Fibroblast of skin of left quadriceps (primary cell): Measurements from ENCODE around the gene DLG2.

ENCODE experiments used
- DNase-seq, 2 experiments: peaks; one replicate each; pipeline ENCODE4 v3.0.0-alpha.2; 2013; ENCODE audit warnings: low read depth in 2 of 2

DLG2 gene

DNA sequence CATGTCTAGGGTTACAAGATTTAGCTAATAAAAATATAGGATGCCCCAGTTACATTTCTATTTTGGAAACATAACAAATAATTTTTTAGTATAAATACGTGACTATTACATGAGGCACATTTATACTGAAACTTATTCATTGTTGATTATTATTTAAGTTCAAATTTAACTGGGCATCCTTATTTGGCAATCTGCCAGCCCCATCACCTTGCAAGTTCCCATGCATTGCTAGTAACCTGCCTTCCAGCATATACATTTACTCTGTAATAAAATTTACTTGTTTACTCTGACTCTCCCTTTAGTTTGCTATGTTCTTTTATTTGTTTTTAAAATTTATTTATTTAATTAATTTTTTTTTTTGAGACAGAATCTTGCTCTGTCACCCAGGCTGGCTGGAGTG lies 1686.1 kb downstream of the DLG2 start:
- no peak for DNase-seq

DNA sequence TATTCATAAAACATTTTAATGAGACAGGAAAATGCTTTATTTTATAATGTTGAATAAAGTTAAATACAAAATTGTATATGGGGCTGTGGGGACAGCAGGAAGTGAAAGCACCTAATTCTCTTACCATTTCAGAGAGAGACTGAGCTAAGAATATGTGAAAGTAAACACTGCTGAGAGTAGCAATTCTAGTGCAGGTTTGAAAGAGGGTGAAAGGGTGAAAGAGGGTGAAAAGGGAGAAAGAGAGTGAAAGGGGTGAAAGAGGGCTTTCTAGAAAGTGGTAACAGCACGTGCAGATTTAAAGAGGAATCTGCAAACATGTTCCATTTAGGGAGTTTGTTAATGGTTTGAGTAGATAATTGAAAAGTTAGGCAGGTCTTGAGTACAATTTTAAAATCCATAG lies 1689.0 kb downstream of the DLG2 start:
- no peak for DNase-seq

DNA sequence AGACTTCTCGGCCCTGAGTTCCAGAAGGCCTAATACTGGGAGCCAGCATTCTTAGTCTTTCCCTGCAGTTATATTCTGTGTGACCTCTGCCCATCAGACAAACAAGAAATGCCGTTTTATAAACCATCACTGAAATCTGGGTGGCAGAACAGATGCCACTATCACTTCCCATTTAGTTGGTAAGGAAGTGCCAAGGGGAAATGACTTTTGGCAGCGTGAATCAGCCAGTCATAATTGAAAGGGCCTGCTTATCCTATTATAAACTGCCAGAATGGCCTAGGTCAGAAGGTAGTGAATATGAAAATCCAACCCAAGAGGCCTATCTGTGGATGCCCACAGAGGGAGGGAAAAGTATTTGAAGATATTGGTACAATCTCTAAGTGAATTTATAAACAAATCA lies 1694.1 kb downstream of the DLG2 start:
- no peak for DNase-seq

DNA sequence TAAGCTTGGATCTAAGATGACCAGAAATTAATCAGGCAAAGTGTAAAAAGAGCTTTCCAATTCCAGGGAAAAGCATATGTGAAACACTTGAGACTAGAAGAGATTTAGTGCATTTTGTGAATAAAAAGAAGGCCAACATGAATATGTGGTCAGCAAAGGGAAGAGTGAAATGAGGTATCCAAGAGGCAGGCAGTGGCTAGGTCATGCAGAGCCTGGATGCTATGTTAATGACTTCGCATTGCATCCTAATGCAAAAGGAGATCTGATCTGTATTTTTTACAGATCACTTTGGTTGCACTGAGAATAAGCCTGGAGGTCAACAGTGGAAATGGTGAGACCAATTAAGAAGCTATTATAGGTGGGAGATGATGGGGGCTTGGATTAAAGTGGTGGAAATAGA lies 1699.7 kb downstream of the DLG2 start:
- DNase-seq: no peak

DNA sequence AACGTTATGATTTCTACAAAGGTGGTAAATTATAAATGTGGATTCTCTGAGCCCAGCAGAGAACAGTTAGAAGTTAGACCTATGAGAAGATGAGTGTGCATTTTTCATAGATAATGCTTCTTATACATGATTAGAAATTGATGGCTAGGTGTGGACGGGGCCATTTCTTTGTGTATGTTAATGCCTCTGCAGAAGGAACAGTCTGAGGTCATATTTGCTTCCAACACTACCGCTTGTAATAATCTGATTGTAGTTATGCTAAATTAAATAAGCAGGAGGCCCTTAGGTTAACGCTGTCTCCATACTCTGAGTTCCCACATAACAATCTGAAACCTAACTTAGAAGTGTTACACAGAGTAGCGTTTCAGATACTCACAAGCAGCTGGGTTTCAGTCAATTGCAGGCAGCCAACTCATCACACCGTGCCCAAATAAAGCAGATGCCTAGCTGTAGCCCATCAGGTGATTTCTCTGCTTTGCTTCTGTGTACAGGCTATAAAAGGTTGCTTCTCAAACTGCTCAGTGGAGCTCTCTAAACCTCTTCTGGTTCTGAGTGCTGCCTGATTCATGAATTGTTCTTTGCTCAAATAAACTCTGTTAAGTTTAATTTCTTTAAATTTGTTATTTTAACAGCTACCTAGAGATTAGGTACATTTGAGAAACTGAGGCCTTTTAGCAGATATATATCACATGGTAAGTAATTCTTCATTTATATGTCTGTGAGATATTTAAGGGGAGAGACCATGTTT lies 1702.2 kb downstream of the DLG2 start:
- no peak for DNase-seq

DNA sequence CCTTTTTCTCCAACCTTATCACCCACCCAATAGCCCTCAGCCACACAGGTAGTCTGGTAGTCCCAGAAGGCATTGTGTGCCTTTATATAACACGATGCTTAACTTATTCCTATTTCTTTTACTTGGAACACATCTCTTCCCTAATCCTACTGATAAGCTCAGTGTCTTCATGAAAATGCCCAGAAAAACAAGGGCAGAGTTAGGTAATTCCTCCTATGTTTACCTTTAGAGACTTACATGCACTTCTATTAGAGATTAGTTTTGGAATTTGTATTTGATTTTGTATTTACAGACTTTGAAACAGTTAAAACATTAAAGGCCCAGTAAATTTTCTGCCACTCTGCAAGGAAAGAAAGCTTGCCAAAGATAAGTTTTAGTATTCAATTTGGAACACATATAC lies 1703.2 kb downstream of the DLG2 start:
- no peak for DNase-seq

DNA sequence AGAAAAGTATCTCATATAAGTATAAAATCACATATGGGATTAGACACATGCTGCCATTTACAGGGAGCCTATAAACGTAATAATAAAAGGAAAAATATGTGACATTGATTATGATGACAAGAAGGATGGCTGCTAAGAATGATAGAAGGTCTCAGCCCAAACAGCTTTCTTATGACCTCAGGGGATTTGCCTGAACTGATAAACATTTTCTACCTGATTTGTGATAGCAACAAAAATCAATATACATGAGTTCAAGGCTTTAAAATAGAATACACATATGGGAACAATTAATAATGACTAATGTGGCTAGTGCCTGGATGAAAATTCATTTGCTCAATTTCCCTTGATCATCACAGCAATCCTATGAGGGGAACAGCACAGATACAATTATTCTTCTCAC lies 1704.2 kb downstream of the DLG2 start:
- DNase-seq: no peak

DNA sequence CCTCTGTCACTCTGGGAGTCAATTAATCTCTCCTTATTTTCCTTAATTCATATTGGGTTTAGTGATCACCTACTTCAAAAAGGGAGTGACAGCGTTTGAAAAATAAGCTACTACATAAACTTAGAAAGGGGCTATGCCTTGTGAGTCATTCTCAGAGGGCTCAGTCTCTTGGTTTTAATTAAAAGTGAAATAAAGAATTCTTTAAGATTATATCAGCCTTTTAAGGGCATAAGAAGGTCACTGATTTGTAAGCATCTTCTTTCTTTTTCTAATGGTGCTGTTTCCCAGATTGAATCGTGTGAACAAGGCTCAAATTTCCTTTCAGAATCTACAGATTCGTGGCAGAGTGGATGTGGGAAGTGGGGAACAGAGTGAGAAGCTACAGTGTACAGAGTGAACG lies 1704.8 kb downstream of the DLG2 start:
- DNase-seq: no peak

DNA sequence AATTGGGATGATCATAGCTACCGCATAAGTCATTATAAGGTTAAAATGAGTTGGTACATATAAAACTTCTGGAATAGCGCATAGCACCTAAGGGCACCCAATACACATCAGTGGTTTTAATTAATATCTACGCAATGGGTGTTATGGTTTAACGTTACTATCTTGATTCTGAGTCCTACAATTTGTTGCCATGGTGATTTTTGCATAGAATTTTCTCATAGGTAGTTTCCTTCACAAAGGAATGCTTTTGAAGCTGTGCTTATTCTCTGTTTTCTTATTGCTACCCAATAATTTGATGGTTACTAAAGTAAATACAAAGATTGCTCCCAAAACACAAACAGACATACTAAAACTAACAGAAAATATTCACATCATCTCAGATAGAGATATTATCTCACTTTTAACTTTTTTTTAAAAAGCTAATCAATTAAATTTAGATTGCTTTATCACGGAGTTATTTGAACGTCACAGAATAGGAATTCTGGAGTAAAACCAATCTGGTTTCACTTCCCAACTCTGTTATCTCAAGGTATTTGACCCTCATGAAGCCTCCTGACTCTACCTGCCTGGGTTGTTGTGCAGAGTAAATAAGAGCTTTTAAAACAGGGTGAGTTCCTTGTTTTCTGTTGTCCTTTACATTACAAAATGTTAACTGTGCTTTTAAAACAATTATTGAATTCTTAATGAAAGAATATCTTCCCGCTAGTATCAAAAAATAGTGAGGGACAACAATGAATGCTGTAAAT lies 1705.5 kb downstream of the DLG2 start:
- no peak for DNase-seq

DNA sequence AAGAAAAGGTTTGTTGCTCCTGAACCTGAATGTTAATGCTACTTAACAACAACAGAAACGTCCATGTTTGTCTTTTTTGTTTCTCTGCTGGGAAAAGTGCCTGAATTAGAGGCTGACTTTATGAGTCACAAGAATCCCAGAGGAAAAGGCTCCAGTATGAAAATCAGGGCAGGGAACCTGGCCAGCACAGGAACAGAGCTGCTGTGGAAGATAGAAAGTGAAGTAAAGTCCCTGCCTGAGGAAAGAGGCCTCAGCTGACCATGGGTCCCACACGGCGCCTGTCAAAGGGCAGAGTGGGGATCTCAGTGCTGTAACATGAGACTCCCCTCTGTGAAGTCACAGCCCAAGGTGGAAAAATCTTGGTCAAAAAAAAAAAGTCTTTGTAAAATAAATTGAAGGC lies 1708.7 kb downstream of the DLG2 start:
- DNase-seq: no peak

DNA sequence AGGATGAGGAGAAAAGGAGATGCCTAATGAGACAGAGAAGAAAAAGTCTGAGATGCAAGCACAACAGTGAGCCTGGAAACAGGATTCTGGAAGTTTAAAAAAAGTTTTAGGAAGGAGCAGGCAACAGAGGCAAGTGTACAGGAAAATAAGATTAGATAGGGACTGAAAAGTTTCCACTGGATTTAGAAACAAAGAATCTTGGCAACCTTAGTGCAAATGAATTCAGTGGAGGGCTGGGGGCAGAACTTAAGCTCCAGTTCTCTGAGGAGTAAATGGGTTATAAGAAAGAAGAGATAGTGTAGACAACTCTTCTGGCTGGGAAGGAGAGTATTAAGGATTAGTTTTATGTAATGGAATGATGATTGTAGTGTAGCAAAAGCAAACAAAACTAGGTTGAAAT lies 1712.1 kb downstream of the DLG2 start:
- no peak for DNase-seq

DNA sequence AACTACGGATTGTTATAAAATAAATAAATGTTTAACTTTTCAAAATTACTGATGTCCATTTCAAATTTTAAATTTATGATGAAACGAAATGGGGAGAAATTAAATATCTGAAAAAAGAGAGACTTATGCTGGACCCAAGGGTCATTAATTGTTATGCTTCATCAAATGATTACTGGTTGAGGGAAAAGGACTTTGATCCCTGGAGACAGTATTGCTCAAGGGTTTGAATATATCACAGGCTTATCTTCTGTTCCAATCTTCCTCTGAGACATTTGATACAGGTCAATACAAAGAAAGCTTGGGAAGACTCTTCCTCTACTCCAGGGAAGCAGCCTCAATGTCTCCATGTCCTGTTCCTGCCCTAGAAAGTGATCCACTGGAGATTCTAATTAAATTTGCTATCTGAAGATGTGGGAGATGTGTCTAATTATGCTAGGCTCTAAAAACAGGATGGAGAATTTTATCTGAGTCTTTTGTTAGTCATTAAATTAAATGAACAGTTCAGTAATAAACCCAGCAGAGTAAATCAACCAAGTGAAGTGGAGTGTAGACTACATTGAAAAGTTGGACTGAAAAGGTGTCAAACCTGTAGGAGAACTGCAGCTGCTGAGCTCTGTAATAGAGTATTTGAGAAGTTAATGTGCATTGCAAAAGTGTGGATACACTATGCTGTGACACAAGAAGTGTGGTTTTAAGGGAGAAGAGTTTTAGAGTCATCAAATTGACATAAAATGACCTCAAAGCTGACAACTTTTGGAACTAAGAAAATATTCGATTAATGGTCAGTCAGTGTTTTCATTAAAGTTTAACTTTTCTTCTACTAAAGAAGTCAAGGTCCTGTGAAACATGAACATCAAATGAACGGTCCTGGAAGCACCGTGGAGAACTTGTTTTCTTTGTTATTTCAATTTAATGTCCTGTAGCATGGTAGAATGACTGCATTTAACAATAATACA lies 1717.3 kb downstream of the DLG2 start:
- DNase-seq: no peak

DNA sequence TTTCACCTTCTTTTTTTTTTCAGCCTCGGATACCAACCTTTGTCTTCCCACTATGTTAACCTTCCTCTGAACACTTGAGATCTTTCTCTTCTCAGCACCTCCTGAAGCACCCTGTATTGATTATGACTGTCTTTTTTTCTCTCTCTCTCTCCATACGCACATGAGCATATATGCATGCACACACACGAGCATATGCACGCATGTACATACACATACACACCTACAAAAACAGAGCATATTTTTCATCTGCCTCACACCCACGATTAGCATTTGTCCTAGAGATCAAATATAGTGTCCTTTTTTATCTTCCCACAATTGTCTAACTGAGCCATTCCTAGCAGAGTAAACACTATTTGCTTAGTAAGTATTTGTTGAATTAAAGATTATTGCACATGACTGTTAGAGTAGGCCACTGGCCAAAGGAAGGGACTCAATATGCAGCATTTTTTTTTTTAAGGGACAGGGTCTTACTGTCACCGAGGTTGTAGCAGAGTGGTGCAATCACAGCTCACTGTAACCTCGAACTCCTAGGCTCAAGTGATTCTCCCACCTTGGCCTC lies 1718.8 kb downstream of the DLG2 start:
- DNase-seq: no peak

DNA sequence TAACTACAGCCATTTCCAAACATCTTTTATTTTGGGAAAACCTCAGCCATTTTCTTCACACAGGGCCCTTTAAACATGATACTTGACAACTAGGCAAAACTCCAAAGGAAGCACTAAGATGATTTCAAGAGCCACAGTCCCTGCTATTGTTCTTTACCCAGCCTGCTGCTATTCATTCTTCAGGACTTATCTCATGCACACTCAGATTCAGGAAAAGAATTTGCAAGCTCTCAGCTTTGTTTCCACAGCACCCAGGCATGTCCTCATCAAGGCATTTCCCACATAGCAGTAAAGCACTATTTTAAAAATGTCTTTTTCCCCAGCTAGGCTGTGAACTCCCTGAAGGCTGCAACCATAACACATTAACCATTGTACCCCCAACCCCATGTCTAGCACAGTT lies 1731.6 kb downstream of the DLG2 start:
- no peak for DNase-seq

DNA sequence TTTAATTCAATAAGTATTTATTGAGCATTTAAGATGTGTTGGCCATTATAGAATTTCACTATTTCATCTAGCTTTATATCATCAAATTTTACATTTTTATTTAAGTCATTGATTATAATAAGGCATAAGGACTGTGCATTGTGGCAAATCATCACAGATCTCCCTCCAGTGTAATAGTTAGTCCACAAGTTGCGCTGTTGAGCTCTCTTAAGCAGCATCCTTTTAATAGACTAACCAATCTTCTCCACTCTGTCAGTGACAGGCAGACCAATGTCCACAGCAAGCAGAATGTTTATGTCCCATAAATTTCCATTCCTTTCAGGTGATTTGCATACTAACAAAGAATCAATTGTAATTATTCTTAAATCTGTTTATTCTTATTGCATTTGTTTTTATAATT lies 1745.7 kb downstream of the DLG2 start:
- no peak for DNase-seq

DNA sequence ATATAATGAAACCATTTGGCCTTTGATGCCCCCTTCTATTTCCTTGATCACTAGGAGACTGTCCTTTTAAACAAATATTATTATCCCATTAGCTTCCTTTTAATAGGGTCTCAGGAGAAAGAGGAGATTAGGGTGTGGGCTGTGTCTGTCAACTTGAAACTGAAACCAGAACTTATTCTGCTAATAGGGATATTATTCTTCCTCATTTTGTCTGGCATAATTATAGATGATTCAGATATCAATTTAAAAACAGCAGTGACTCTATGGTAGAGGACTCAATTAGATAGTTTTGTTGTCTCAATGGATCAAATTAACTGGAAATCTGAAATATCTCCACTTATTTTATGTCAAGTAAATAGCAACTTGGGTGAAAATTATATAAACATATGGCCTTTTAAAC lies 1756.1 kb downstream of the DLG2 start:
- DNase-seq: no peak

DNA sequence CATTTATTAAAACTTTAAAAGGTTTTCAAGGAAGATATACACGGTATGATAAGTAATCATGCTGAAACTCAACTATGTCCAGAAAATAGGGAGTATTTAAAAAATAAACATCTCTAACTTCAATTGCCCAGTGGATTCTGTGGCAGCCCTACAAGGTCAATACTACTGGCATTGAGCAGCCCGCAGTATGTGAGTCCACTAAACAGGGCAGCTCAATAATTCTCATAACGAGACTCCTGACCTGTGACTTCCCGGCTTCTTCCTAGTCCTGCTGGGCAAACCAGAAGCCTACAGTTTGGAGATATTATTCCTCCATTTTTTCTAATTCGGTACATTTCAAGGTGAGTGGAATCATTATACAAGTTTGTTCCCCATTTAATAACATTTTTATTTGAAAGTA lies 1760.5 kb downstream of the DLG2 start:
- no peak for DNase-seq

DNA sequence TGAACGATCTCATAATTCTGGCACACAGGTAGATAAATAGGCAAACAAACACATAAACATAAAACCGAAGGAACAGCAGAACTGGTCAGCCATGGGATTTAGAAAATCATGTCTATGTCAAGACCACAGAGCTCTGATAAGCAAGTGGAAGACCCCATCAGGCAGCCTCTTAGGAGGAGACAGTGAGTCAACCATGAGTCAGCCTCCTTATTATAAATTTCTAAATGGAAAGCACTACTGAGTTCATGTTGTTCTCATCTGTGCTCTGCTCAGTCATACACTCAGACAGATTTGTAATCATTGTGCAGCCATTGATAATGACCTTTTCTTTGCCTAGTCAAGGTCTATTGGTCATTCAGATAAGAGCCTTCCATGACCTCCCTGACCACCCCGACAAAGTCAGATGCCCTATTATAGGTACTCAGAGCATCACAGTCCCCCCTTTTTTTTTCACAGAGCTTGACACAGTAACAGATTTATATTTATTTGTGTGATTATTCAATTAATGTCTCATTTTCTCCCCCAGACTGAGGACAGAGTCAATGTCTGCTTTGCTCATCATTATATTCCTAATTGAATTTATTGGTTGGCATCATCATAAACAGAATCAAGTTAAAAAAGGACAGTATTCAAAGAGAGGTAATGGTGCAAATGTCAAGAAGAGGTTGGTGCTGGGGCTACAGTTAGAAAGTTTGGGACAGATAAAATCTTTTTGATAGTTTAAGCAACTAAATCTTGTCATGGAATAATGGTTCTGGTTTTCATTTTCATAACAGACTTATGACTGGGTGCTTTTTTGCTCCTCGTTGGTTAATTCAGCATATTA lies 1761.3 kb downstream of the DLG2 start:
- peak; percentile 4 for DNase-seq

DNA sequence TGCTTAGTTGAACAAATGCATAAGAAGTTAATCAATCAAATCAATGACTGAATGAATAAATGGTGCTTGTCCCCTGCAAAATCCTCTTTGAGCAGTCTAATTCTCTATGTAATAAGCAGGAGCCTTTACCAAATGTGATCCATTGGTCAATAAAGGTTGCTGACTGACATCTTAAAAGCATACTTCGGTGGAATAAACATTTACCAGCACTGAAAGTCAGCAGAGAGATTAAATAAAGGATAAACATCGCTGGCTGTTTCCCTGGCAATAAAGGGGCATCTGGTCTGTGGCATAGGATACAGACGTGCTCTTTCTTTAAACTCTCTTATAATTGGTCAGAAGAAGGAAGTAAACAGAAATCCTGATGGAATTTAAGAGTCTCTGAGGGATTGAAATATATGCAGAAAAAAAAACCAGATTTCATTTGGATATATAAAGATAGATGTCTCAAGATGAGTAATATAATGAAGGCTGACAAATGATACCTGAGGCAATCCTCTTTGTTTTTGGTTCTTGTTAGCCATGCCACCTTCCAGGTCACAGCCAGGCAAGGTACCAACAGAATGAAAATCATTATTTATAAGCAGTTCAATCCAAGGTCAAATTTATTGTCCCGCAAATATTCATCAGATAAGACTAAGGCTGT lies 1762.6 kb downstream of the DLG2 start:
- DNase-seq: no peak

DNA sequence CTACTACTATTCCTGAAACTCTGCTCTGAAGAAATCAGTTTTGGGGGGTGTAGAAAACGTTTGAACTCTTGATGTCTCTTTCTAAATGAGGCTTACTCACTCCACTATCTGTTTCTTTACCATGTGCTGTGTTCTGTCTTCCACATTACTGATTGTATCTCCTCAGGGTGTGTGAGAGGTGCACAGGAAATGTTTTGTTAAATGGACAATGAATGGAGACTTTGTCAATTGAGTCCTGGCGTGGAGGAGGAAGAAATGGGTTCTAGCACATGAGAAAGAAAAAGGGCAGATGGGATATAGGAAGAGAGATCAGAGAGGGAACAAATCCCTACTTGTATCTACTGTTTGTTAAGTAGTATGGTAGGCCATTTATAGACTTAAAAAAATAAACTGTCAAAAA lies 1763.9 kb downstream of the DLG2 start:
- no peak for DNase-seq

DNA sequence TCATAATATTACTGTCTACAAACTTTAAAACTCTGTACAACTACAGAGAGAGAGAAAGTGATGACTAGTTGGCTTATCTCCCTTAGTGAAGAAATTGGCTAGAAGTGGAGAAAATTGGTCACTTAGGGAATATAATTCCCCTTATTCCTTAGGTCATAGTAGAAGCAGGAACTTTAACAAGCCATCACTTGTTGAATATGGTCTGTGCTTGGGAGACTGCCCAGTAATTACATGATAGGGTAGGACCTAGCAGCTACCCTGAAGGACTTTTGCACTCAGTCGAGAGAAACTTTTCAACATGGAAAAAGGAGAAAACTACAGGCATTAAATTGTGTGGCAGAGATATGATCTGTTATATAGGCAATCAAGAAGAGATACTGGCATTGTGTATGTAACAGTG lies 1764.5 kb downstream of the DLG2 start:
- no peak for DNase-seq
